B cell (primary cell): Measurements from ENCODE around the gene PCGF2.

Source experiments
- EZH2 ChIP-seq: IDR thresholded peaks from 2 replicates; pipeline ENCODE4 v1.6.1; 2012; ENCODE audit warnings: borderline replicate concordance, low read depth, mild to moderate bottlenecking, moderate library complexity, low read length; ENCODE audit not compliant: insufficient read depth, poor library complexity, severe bottlenecking
- TF ChIP-seq, protein P1 (sequence below): fragments of 200-600 bp; IDR thresholded peaks from one replicate; pipeline ENCODE4 v1.8.0; 2022; ENCODE audit warnings: antibody characterized with exemption, mild to moderate bottlenecking

DNA sequence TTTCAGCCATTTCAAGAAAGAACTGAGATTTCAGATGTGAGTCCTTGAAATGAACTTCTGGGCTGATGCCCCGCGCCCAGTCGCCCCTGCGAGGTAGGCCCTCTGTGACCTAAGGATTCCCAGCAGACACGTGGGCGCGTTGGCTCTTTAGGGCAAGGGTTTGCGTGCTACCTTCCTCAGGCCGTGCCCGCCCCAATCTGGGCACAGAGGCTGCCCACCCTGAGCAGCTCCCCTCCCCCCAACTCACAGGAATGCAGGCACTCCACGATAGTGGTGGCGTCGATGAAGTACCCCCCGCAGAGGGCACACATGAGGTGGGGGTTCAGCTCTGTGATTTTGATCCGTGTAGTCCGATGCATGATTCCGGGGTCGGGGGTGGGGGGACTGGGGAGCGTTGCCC, 8.1 kb downstream of the PCGF2 start:
- TF ChIP-seq, protein P1, sequence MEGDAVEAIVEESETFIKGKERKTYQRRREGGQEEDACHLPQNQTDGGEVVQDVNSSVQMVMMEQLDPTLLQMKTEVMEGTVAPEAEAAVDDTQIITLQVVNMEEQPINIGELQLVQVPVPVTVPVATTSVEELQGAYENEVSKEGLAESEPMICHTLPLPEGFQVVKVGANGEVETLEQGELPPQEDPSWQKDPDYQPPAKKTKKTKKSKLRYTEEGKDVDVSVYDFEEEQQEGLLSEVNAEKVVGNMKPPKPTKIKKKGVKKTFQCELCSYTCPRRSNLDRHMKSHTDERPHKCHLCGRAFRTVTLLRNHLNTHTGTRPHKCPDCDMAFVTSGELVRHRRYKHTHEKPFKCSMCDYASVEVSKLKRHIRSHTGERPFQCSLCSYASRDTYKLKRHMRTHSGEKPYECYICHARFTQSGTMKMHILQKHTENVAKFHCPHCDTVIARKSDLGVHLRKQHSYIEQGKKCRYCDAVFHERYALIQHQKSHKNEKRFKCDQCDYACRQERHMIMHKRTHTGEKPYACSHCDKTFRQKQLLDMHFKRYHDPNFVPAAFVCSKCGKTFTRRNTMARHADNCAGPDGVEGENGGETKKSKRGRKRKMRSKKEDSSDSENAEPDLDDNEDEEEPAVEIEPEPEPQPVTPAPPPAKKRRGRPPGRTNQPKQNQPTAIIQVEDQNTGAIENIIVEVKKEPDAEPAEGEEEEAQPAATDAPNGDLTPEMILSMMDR: no peak
- no peak for TF ChIP-seq EZH2
